Measurements from ENCODE around the gene DDAH2.

DDAH2 gene

GRCh38 chr6:31691564-31692108 lies 37.5 kb downstream of the DDAH2 start:
- Histone ChIP-seq H3K36me3 (ENCODE audit: insufficient read depth, low read length) (peaks cover 84% of the 10 kb centered on the region), H3K9me3 (ENCODE audit: low read length) (no peaks in the 10 kb centered on the region)

GRCh38 chr6:31691078-31691463 lies 38.0 kb downstream of the DDAH2 start:
- Histone ChIP-seq H3K36me3 (ENCODE audit: insufficient read depth, low read length) (peaks cover 86% of the 10 kb centered on the region), H3K9me3 (ENCODE audit: low read length) (no peaks in the 10 kb centered on the region), H3K4me3 (ENCODE audit: low read length) (no peak overlapping the region), H3K27me3 (ENCODE audit: insufficient read depth, low read length) (no peaks in the 10 kb centered on the region), H2AFZ (ENCODE audit: low read depth, low read length) (no peak overlapping the region), H3K4me1 (ENCODE audit: insufficient read depth, low read length) (no peaks in the 10 kb centered on the region)

More at GRCh38 chr6:31691564-31692108, 37.5 kb downstream of the DDAH2 start:
- Histone ChIP-seq H3K27me3 (ENCODE audit: insufficient read depth, low read length) (no peaks in the 10 kb centered on the region), H3K4me3 (ENCODE audit: low read length) (no peak overlapping the region), H2AFZ (ENCODE audit: low read depth, low read length) (no peak overlapping the region), H3K4me1 (ENCODE audit: insufficient read depth, low read length) (no peaks in the 10 kb centered on the region)

DNA sequence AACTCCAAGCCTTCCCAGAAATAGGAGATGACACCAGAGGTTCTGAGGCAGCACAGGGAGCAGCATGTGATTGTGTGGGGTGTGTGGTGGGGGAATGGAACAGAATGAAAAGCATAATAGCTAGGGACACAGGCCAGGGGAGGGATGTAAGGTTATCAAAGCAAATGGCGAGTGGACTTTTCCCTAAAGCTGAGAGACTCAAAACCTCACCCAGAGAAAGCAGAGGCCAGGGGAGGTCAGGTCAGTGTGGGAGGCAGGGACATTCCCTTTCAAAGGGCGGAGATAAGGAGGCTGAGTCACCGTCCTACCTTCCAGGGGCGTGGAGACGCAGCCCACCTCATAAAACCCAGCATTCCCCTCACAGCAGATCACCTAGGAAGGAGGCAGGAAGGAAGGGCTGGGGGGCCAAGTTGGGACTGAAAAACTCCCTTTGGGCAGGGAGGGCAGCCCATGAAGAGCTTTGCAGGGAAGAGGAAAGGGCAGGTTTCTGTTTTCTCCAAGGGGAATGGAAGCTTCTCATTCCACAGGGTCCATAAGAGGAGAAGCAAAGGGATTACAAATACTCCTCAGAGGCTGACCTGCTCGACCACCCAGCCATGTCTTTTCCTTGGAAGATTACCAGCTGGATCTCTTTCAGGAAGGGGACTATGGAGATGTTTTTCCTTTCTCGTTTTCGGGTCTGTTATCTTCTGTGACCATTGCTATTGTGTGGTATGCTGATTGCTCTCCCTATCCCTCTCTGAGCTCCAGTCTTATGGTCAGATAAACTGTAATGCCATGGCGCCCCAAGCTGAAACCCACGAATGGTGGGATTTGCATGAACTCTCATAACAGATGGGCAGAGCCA lies 38.6 kb downstream of the DDAH2 start:
- no peak overlapping the region for H3K4me3 ChIP-seq (ENCODE audit: low read length)
- H3K36me3 ChIP-seq (ENCODE audit: insufficient read depth, low read length) = peaks cover 88% of the 10 kb centered on the region
- H2AFZ ChIP-seq (ENCODE audit: low read depth, low read length) = no peak overlapping the region
- no peaks in the 10 kb centered on the region for H3K4me1 ChIP-seq (ENCODE audit: insufficient read depth, low read length)
- no peaks in the 10 kb centered on the region for H3K27me3 ChIP-seq (ENCODE audit: insufficient read depth, low read length)
- no peaks in the 10 kb centered on the region for H3K9me3 ChIP-seq (ENCODE audit: low read length)

- H3K4me1 ChIP-seq (ENCODE audit: insufficient read depth, low read length) = no peaks in the 10 kb centered on the region
- H2AFZ ChIP-seq (ENCODE audit: low read depth, low read length) = no peak overlapping the region
- no peak overlapping the region for H3K4me3 ChIP-seq (ENCODE audit: low read length)
- no peaks in the 10 kb centered on the region for H3K27me3 ChIP-seq (ENCODE audit: insufficient read depth, low read length)
- H3K36me3 ChIP-seq (ENCODE audit: insufficient read depth, low read length) = peaks cover 84% of the 10 kb centered on the region
- H3K9me3 ChIP-seq (ENCODE audit: low read length) = no peaks in the 10 kb centered on the region
These were observed 39.6 kb downstream of the DDAH2 start for GRCh38 chr6:31689249-31690110.

DNA sequence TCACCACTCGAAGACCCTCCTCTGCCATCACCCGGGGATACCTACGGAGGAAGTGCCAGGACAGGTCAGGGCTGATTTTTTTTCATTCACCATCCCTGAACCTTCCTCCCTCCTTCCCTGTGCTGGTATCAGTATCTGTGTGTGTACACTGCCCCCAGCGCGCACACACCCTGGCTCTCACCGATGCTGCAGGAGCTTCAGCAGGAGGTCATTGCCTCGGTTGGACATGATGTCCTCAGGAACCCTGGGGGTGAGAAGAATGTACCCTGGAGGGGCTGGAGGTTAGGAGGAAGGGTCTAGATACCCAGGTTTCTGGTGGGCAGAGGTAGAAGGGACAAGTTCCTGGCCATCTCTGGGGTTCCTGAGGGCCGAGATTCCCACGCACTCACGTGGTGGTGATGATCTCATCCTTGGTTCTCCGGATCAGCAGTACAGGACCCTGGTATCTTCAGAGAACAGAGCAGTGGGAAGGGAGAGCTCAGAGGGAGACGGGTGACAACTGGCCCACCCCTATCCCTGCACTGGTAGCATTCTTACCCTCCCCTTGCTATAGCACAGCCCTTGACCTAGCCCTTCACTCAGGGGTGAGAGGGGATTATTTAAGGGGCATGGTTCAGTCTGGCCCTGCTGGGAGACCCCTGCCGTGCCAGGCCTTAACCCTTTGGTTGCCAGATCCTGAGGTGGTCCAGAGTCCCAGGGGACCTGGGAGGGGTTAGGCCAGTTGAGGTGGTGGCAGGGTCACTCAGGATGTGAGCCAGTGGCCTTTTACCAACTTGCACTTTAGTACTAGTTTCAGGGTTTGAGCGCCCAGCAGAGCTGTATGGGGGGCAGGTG lies 41.0 kb downstream of the DDAH2 start:
- no peaks in the 10 kb centered on the region for H3K27me3 ChIP-seq (ENCODE audit: insufficient read depth, low read length)
- no peak overlapping the region for H2AFZ ChIP-seq (ENCODE audit: low read depth, low read length)
- H3K9me3 ChIP-seq (ENCODE audit: low read length) = peaks cover 2% of the 10 kb centered on the region
- peaks cover 85% of the 10 kb centered on the region for H3K36me3 ChIP-seq (ENCODE audit: insufficient read depth, low read length)
- no peaks in the 10 kb centered on the region for H3K4me1 ChIP-seq (ENCODE audit: insufficient read depth, low read length)
- H3K4me3 ChIP-seq (ENCODE audit: low read length) = no peak overlapping the region

GRCh38 chr6:31687321-31687720 lies 41.8 kb downstream of the DDAH2 start:
- no peaks in the 10 kb centered on the region for H3K4me1 ChIP-seq (ENCODE audit: insufficient read depth, low read length)

GRCh38 chr6:31686483-31686882 lies 42.6 kb downstream of the DDAH2 start:
- Histone ChIP-seq H3K4me3 (ENCODE audit: low read length) (no peak overlapping the region), H3K4me1 (ENCODE audit: insufficient read depth, low read length) (no peaks in the 10 kb centered on the region), H3K27me3 (ENCODE audit: insufficient read depth, low read length) (no peaks in the 10 kb centered on the region), H3K9me3 (ENCODE audit: low read length) (peaks cover 3% of the 10 kb centered on the region), H3K36me3 (ENCODE audit: insufficient read depth, low read length) (peaks cover 71% of the 10 kb centered on the region), H2AFZ (ENCODE audit: low read depth, low read length) (no peak overlapping the region)

More at GRCh38 chr6:31687321-31687720, 41.8 kb downstream of the DDAH2 start:
- Histone ChIP-seq H3K27me3 (ENCODE audit: insufficient read depth, low read length) (no peaks in the 10 kb centered on the region), H2AFZ (ENCODE audit: low read depth, low read length) (no peak overlapping the region), H3K4me3 (ENCODE audit: low read length) (no peak overlapping the region), H3K36me3 (ENCODE audit: insufficient read depth, low read length) (peaks cover 79% of the 10 kb centered on the region), H3K9me3 (ENCODE audit: low read length) (peaks cover 3% of the 10 kb centered on the region)

DNA sequence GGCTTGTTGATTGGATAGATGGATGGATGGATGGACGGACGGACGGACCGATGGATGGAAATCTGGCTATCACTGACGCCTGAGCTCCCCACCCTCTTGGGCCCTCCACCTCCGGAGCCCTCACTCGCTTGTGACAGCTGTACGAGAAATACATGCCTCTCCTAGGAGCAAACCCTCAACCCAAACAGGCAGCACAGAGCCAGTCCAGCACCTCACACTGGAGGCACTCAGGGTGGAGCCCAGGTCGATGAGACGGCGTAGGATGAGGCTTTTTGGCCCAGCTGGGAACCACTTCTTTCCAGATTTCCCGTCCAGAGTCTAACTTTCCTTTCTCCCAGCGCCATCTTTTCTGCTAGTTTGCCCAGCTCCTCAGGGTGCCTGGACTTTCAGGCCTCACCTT lies 45.5 kb downstream of the DDAH2 start:
- Histone ChIP-seq H3K9me3 (ENCODE audit: low read length) (peaks cover 3% of the 10 kb centered on the region), H2AFZ (ENCODE audit: low read depth, low read length) (no peak overlapping the region), H3K4me1 (ENCODE audit: insufficient read depth, low read length) (peaks cover 2% of the 10 kb centered on the region), H3K36me3 (ENCODE audit: insufficient read depth, low read length) (peaks cover 44% of the 10 kb centered on the region), H3K27me3 (ENCODE audit: insufficient read depth, low read length) (no peaks in the 10 kb centered on the region), H3K4me3 (ENCODE audit: low read length) (no peak overlapping the region)

DNA sequence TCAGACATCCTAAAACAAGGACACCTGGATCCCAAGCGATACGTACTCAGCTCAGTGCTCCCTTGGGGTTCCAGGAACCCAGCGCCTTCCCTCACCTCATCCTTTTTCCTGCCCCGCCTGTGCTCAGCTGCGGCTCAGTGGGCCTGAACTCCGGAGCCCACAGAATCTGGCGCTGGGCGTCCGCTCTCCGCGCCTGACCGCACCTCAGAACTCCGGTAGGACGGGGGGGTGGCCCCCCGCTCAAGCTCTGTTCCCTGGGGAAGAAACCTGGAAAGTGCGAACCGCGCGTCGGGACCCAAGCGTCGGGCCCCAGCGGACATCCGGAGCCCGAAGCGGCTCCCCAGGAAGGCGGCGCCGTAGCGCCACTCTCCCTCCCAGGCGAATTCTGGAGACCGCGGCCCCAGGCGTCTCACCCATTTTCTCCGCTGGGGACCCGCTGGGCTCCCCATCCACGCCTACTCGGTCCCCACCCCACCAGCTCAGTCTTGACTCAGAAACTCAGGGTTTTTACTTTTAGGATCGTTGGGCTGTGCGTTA lies 47.9 kb downstream of the DDAH2 start:
- no peak overlapping the region for H3K4me3 ChIP-seq (ENCODE audit: low read length)
- peaks cover 21% of the 10 kb centered on the region for H3K36me3 ChIP-seq (ENCODE audit: insufficient read depth, low read length)
- H3K9me3 ChIP-seq (ENCODE audit: low read length) = peaks cover 3% of the 10 kb centered on the region
- no peaks in the 10 kb centered on the region for H3K27me3 ChIP-seq (ENCODE audit: insufficient read depth, low read length)
- peaks cover 2% of the 10 kb centered on the region for H3K4me1 ChIP-seq (ENCODE audit: insufficient read depth, low read length)
- no peak overlapping the region for H2AFZ ChIP-seq (ENCODE audit: low read depth, low read length)

GRCh38 chr6:31680226-31681134 lies 48.6 kb downstream of the DDAH2 start, which contains the start of gene LY6G5C:
TSS of gene LY6G5C (minus strand) at chr6:31681067. CDS start at chr6:31680373, 694 bp downstream.
- Histone ChIP-seq H3K36me3 (ENCODE audit: insufficient read depth, low read length) (peaks cover 17% of the 10 kb centered on the region), H2AFZ (ENCODE audit: low read depth, low read length) (no peak within 1 kb of the TSS), H3K27me3 (ENCODE audit: insufficient read depth, low read length) (no peaks in the 10 kb centered on the region), H3K4me1 (ENCODE audit: insufficient read depth, low read length) (peaks cover 2% of the 10 kb centered on the region), H3K4me3 (ENCODE audit: low read length) (no peak within 1 kb of the TSS), H3K9me3 (ENCODE audit: low read length) (peaks cover 3% of the 10 kb centered on the region)

- H3K9me3 ChIP-seq (ENCODE audit: low read length) = no peaks in the 10 kb centered on the region
- no peak overlapping the region for H3K4me3 ChIP-seq (ENCODE audit: low read length)
- no peaks in the 10 kb centered on the region for H3K27me3 ChIP-seq (ENCODE audit: insufficient read depth, low read length)
- H3K4me1 ChIP-seq (ENCODE audit: insufficient read depth, low read length) = peaks cover 2% of the 10 kb centered on the region
- peaks cover 2% of the 10 kb centered on the region for H3K36me3 ChIP-seq (ENCODE audit: insufficient read depth, low read length)
- H2AFZ ChIP-seq (ENCODE audit: low read depth, low read length) = no peak overlapping the region
These were observed 51.1 kb downstream of the DDAH2 start for GRCh38 chr6:31677955-31678354.
